ENCODE results near the gene ASCC3.

DNA sequence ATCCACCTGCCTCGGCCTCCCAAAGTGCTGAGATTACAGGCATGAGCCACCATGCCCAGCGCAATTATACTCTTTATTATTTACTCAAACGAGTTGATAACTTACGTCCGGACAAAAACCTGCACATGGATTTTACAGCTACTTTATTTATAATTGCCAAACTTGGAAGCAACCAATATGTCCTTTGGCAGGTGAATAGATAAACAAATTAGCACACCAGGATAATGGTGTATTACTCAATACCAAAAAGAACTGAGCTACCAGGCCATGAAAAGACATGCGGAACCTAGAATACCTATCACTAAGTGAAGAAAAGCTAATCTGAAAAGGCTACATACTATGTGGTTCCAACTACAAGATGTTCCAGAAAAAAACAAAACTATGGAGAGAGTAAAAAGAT lies 168.1 kb downstream of the ASCC3 start:
- TF ChIP-seq CTCF (IDR thresholded peaks at IDR 0.05) (no peak), ZFX (IDR thresholded peaks at IDR 0.05; ENCODE audit: borderline replicate concordance) (no peak)

Measured in 22Rv1 (cell line).